Tibial artery (tissue), 4 donors: Measurements from ENCODE around the gene IL1RAPL2.

Source experiments
- DNase-seq, 2 donors: peaks; one replicate each; pipeline ENCODE4 v3.0.0-alpha.2; 2019
- H3K27ac ChIP-seq, 2 donors: fragments of 200-600 bp; sonication (generic) in 1 of 2; 1 replicate in 1 of 2; 2 replicates in 1 of 2; pipeline ENCODE4 v1.5.1; 2018 to 2019; ENCODE audit warnings: mild to moderate bottlenecking in 1 of 2
- H3K27me3 ChIP-seq, 2 donors: fragments of 200-600 bp; sonication (generic) in 1 of 2; one replicate each; pipeline versions ENCODE4 v1.5.1 to v1.6.0; 2016 to 2019
- H3K36me3 ChIP-seq, 3 donors: fragments of 200-600 bp; sonication (generic) in 2 of 3; one replicate each; pipeline ENCODE4 v1.5.1; 2016 to 2019; ENCODE audit warnings: mild to moderate bottlenecking in 2 of 3
- H3K4me1 ChIP-seq, 4 donors: fragments of 200-600 bp; sonication (generic) in 2 of 4; 1 replicate in 3 of 4; 2 replicates in 1 of 4; pipeline ENCODE4 v1.5.1; 2016 to 2019
- H3K4me3 ChIP-seq, 2 donors: fragments of 200-600 bp; sonication (generic) in 1 of 2; 1 replicate in 1 of 2; 2 replicates in 1 of 2; pipeline ENCODE4 v1.5.1; 2018 to 2019; ENCODE audit warnings: mild to moderate bottlenecking in 2 of 2
- H3K9me3 ChIP-seq, 3 donors: fragments of 200-600 bp; sonication (generic) in 1 of 3; one replicate each; pipeline ENCODE4 v1.5.1; 2016 to 2019
- CTCF ChIP-seq, 2 experiments: fragments of 200-600 bp in 1 of 2; fragments of 450-650 bp in 1 of 2; IDR thresholded peaks; one replicate each; pipeline ENCODE4 v1.5.1; 2017 to 2019; ENCODE audit warnings: antibody characterized with exemption in 2 of 2, mild to moderate bottlenecking in 1 of 2, moderate library complexity in 1 of 2
- intact Hi-C: fragments of 100-400 bp; cut with DNase I; formaldehyde crosslinking; loops from one replicate; pipeline ENCODE4 v1.15.0; 2023; ENCODE audit warnings: low total_unique reads

The IL1RAPL2 gene

DNA sequence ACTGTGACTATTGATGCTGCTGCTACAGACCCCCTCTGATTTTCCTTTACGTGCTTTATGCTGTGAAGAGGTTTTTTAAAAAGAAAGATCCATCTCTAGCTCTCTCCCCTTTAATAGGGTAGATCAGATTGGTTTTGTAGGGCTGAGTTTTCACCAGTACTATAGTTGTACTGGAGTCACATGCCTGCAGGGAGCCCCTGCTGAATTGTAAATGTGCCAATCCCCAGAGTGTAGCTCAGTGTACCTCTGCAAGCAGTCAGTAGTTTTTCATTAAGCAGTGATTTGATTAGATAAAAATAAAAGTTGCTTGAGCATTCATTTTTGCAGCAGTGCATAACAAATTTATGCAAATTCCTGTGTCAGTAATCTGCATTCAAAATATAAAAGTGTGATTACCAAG, 179.2 kb downstream of the IL1RAPL2 start:
- intact Hi-C loops, result no loop called here
- TF ChIP-seq CTCF (IDR thresholded peaks at IDR 0.05), result no peak

GRCh38 chrX:104749951-104750610, 184.1 kb downstream of the IL1RAPL2 start:
- no peaks in the 10 kb centered on the region for H3K36me3 ChIP-seq
- H3K27me3 ChIP-seq, result no peaks in the 10 kb centered on the region
- no peak for DNase-seq
- no peaks in the 10 kb centered on the region for H3K4me1 ChIP-seq
- no peak overlapping the region for H3K27ac ChIP-seq
- TF ChIP-seq CTCF (IDR thresholded peaks at IDR 0.05), result no peak
- intact Hi-C loops, result no loop called here
- H3K4me3 ChIP-seq, result no peak overlapping the region
- no peaks in the 10 kb centered on the region for H3K9me3 ChIP-seq

More for the DNA sequence above, 179.2 kb downstream of the IL1RAPL2 start:
- DNase-seq, result no peak
- H3K4me3 ChIP-seq, result no peak overlapping the region
- H3K9me3 ChIP-seq, result no peaks in the 10 kb centered on the region
- H3K36me3 ChIP-seq, result no peaks in the 10 kb centered on the region
- no peaks in the 10 kb centered on the region for H3K4me1 ChIP-seq
- no peak overlapping the region for H3K27ac ChIP-seq
- H3K27me3 ChIP-seq, result no peaks in the 10 kb centered on the region

DNA sequence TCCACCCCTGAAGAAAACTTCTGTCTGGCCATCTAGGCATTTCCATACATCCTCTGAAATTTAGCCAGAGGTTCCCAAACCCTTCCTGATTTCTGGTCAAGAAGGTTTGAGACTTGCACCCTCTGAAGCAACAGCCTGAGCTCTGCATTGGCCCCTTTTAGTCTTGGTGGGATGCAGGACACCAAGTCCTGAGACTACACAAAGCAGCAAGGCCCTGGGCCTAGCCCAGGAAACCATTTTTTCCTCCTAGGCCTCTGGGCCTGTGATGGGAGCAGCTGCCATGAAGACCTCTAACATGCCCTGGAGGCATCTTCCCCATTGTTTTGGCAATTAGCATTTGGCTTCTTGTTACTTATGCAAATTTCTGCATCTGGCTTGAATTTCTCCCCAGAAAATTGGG, 196.6 kb downstream of the IL1RAPL2 start:
- Histone ChIP-seq H3K9me3 (peaks cover 0 to 15% (median 9%) of the 10 kb centered on the region in 3 donors), H3K4me3 (no peak overlapping the region), H3K27me3 (no peaks in the 10 kb centered on the region), H3K4me1 (no peaks in the 10 kb centered on the region), H3K27ac (no peak overlapping the region), H3K36me3 (no peaks in the 10 kb centered on the region)
- intact Hi-C loops, result no loop called here
- TF ChIP-seq CTCF (IDR thresholded peaks at IDR 0.05), result no peak
- DNase-seq, result no peak

DNA sequence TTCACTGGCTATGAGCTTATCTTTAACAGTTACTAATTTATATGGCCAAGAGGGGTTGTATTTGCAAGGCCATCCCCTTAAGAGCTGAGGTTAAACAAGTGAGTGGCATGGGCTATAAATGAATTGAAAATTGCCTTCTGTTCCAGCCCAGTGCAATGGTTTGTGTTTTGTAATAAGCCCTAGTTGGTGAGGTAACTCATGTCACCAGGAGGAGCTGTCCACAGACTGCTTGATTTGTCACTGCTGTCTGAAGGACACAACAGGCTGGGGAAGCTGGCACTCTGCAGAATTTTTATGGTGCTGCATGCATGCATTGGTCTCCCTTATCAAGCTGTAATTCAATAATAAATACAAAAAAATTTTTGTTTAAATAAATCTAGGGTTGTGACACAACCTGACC, 223.8 kb downstream of the IL1RAPL2 start:
- no peak overlapping the region for H3K27ac ChIP-seq
- no peaks in the 10 kb centered on the region for H3K4me1 ChIP-seq
- H3K36me3 ChIP-seq, result no peaks in the 10 kb centered on the region
- H3K27me3 ChIP-seq, result no peaks in the 10 kb centered on the region
- no peak for TF ChIP-seq CTCF (IDR thresholded peaks at IDR 0.05)
- H3K4me3 ChIP-seq, result no peak overlapping the region
- H3K9me3 ChIP-seq, result no peaks in the 10 kb centered on the region
- no peak for DNase-seq
- intact Hi-C loops, result no loop called here

DNA sequence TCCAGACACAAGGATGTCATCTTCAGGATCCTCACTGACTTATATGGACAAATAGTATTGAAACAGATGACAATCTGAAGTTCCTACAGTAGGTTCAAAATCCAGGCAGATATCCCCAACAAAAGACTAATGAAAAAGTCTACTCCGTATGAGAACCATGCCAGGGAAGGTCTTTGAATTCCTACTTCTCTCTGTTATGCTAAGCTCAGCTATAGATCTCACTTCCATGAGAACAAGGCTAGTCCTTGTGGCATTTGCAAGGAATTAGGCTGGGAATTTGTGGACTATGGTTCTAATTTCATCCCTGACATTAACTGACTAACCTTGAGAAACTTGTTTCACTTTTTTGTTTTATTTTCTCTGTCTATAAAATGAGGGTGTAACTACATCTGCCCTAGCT, 229.8 kb downstream of the IL1RAPL2 start:
- no peak for DNase-seq

More for the DNA sequence above, 229.8 kb downstream of the IL1RAPL2 start:
- H3K9me3 ChIP-seq, result no peaks in the 10 kb centered on the region
- no peak overlapping the region for H3K27ac ChIP-seq
- no peaks in the 10 kb centered on the region for H3K4me1 ChIP-seq
- intact Hi-C loops, result no loop called here
- H3K36me3 ChIP-seq, result no peaks in the 10 kb centered on the region
- no peak overlapping the region for H3K4me3 ChIP-seq
- no peak for TF ChIP-seq CTCF (IDR thresholded peaks at IDR 0.05)
- no peaks in the 10 kb centered on the region for H3K27me3 ChIP-seq
